Omental fat pad (tissue), 4 donors: Measurements from ENCODE around the gene RAB20. TPM values are rescaled to one million over a fixed set of nuclear protein-coding genes. Genes with fewer than 3 reads are reported as not detected.

Experiments
- ATAC-seq: fragments of 150-250 bp; one replicate; pipeline ENCODE4 v1.9.1; 2016; ENCODE audit warnings: mild to moderate bottlenecking, moderate library complexity; ENCODE audit not compliant: low FRiP score
- DNase-seq: peaks from one replicate; pipeline ENCODE4 v3.0.0-alpha.2; 2019; ENCODE audit warnings: low spot score
- CTCF ChIP-seq, 3 donors: fragments of 450-650 bp; IDR thresholded peaks; one replicate each; pipeline ENCODE4 v1.5.1; 2016 to 2017; ENCODE audit warnings: antibody characterized with exemption in 3 of 3, mild to moderate bottlenecking in 3 of 3, moderate library complexity in 2 of 3
- total RNA-seq, 4 donors: library from RNA; depleted of rRNA; stranded (reverse); fragments of >200 nt; gene quantifications; one replicate each; pipeline ENCODE4 v1.1.0, GENCODE V29; 2016

Gene RAB20
- total RNA-seq, 4 donors from 2014 or later, result 34.7 to 67.9 (median 49.4) TPM

- no peak for TF ChIP-seq CTCF (IDR thresholded peaks at IDR 0.05)
- ATAC-seq (peak; percentile 39), DNase-seq (no peak)
Observed at GRCh38 chr13:110560601-110561343, 750 bp downstream of the RAB20 start.

GRCh38 chr13:110559986-110560385 is 1.5 kb downstream of the RAB20 start:
- TF ChIP-seq CTCF (IDR thresholded peaks at IDR 0.05), result no peak
- DNase-seq, result no peak
- no peak for ATAC-seq

- no peak for ATAC-seq
- no peak for DNase-seq
- TF ChIP-seq CTCF (IDR thresholded peaks at IDR 0.05), result no peak
Observed at GRCh38 chr13:110559429-110559943, 2.0 kb downstream of the RAB20 start.

GRCh38 chr13:110557610-110558305 is 3.8 kb downstream of the RAB20 start:
- TF ChIP-seq CTCF (IDR thresholded peaks at IDR 0.05), result no peak
- ATAC-seq (no peak), DNase-seq (no peak)

GRCh38 chr13:110557082-110557481 is 4.4 kb downstream of the RAB20 start:
- DNase-seq (no peak), ATAC-seq (no peak)
- TF ChIP-seq CTCF (IDR thresholded peaks at IDR 0.05), result no peak

GRCh38 chr13:110556224-110556606 is 5.3 kb downstream of the RAB20 start:
- TF ChIP-seq CTCF (IDR thresholded peaks at IDR 0.05), result no peak
- ATAC-seq, result no peak
- no peak for DNase-seq
